ENCODE measurements around the gene TGM1. TPM values are rescaled to one million over a fixed set of nuclear protein-coding genes. Genes with fewer than 3 reads are reported as not detected.

The TGM1 gene
- total RNA-seq, 6 experiments from 2014 or later = 0.97 to 2.9 (median 1.3) TPM

DNA sequence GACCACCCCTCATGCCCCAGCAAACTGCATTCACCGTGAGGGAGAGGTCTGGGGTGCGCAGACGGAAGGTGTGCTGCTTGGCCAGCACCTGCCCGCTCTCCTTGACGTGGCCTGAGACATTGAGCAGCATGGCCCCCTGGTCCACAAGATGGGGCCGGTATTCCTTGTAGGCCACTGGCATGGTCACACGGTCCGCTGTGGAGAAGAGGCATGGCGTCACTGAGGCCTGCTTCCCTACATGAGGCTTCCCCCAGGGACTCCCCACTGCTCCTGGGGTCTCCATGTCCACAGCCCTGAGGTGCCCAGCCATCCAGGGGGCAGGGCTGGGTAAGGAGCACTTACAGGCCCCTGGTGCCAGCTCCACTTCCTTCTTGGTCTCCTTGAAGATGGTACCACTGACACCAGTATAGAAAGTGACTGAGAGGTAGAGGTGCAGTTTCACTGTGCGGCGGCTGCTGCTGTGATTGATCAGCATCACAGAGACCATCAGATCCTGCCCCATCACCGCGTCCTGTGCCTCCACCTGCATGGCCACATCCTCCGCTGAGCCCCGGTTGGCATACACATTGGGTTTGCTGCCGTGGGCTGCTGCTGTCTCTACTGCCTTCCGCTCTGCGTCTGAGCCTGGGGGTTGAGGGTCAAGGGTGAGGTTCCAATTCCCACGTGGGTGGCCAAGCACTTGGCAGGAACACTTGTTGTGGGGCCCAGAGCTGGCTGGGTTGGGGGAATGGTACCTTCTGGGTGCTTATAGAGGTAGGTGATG lies 8.2 kb downstream of the TGM1 start:
- DNase-seq = no peak
- Mint-ChIP-seq H3K36me3 (ENCODE audit: low read depth) (no peaks in the 10 kb centered on the region), H3K27me3 (ENCODE audit: insufficient read depth) (peaks cover 6% of the 10 kb centered on the region; the same call in 1 of the 2 replicates), H3K4me1 (ENCODE audit: low read depth) (peaks cover 27% of the 10 kb centered on the region), H3K9me3 (no peaks in the 10 kb centered on the region), H3K27ac (no peak overlapping the region), H3K4me3 (no peak overlapping the region)
- TF ChIP-seq, protein P1, sequence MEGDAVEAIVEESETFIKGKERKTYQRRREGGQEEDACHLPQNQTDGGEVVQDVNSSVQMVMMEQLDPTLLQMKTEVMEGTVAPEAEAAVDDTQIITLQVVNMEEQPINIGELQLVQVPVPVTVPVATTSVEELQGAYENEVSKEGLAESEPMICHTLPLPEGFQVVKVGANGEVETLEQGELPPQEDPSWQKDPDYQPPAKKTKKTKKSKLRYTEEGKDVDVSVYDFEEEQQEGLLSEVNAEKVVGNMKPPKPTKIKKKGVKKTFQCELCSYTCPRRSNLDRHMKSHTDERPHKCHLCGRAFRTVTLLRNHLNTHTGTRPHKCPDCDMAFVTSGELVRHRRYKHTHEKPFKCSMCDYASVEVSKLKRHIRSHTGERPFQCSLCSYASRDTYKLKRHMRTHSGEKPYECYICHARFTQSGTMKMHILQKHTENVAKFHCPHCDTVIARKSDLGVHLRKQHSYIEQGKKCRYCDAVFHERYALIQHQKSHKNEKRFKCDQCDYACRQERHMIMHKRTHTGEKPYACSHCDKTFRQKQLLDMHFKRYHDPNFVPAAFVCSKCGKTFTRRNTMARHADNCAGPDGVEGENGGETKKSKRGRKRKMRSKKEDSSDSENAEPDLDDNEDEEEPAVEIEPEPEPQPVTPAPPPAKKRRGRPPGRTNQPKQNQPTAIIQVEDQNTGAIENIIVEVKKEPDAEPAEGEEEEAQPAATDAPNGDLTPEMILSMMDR (IDR thresholded peaks at IDR 0.05) = no peak

DNA sequence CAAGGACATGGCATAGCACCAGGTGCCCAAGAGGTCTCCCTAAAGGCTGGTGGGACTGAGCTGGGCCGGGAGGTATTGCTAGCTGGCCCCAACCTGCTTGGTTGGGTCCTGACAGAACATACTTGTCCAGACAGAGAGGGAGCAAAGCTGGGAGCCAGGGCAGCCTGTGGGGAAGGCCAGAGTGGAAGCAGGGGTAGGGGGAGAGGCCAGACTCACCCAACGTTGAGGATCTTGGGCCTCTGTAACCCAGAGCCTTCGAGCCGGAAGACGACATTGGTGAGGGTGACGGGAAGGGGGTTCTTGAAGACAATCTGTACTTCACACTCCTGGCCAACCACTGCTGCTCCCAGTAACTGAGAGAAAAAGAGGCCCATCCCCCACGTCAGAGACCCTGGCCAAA lies 9.0 kb downstream of the TGM1 start:
- TF ChIP-seq, protein P1 (IDR thresholded peaks at IDR 0.05) = no peak
- no peak overlapping the region for H3K4me3 Mint-ChIP-seq
- no peak overlapping the region for H3K27ac Mint-ChIP-seq
- no peaks in the 10 kb centered on the region for H3K9me3 Mint-ChIP-seq
- H3K4me1 Mint-ChIP-seq (ENCODE audit: low read depth) = peaks cover 18% of the 10 kb centered on the region
- no peak for DNase-seq
- no peaks in the 10 kb centered on the region for H3K36me3 Mint-ChIP-seq (ENCODE audit: low read depth)
- peaks cover 6% of the 10 kb centered on the region; the same call in 1 of the 2 replicates for H3K27me3 Mint-ChIP-seq (ENCODE audit: insufficient read depth)

DNA sequence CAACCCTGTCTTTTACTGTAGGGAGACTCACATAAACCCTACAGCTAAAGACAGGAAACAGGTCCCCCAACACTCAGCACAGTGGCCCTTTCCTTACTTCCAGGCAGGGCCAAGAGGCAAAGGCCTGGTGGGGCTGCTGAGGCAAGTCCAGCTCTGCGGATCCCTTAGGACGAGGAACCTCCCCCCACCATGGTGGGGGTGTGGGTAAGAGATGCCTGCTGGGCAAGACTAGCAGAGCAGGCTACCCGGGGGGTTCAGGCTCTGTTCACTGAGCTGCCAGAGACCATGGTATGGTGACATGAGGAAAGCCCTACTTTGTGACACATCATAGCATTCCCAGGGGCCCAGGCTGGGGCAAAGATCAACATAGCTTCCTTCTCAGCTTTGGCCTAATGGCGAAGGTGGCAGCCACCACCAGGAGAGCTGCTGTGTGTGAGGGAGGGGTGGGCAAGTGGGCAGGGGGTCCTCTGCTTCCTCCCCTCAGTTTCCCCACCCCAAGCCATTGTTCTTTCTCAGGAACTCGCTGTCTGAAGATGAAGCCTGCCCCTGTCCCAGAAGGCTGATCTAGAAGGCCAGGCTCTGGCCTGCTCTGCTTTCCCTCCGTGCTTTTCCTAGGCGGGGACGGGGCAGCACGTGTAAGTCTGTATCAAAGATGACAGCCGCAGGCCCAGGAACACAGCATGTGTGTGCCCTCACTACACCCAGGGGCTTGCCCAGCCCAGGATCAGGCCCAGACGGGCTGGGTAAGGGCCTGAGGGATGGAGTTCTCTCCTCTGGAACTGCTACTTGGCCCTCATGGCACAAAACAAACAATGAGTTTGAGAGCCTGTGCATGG lies 10.5 kb downstream of the TGM1 start:
- TF ChIP-seq, protein P1 (IDR thresholded peaks at IDR 0.05) = no peak
- Mint-ChIP-seq H3K4me1 (ENCODE audit: low read depth) (peaks cover 13% of the 10 kb centered on the region), H3K4me3 (no peak overlapping the region), H3K27me3 (ENCODE audit: insufficient read depth) (peaks cover 6% of the 10 kb centered on the region; the same call in 1 of the 2 replicates), H3K9me3 (no peaks in the 10 kb centered on the region), H3K36me3 (ENCODE audit: low read depth) (no peaks in the 10 kb centered on the region), H3K27ac (peak overlapping the region; percentile 27; the same call in 1 of the 2 replicates)
- no peak for DNase-seq

DNA sequence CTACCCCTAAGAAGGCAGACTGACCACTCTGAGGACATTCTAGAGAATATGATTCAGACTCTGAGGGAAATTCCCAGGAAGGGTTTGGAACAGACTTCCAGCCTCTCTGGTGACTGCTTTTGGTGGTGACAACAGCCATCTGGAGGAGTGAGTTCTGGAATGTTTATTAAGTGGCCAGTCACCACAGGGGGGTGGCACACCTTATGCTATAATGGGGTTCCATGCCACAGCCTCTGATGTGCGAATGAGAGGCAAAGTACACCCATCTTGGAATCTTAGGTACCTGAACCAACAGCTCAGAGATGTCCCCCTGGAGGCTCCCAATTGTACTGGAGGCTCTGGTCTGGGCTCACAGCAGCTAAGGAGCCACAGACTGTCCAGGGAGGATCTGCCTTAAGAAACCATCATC lies 11.1 kb downstream of the TGM1 start:
- peak; percentile 38 for DNase-seq
- TF ChIP-seq, protein P1 (IDR thresholded peaks at IDR 0.05) = peak; percentile 43
- Mint-ChIP-seq H3K9me3 (no peaks in the 10 kb centered on the region), H3K36me3 (ENCODE audit: low read depth) (no peaks in the 10 kb centered on the region), H3K27me3 (ENCODE audit: insufficient read depth) (peaks cover 6% of the 10 kb centered on the region; the same call in 1 of the 2 replicates), H3K27ac (peak overlapping the region; percentile 27), H3K4me3 (no peak overlapping the region), H3K4me1 (ENCODE audit: low read depth) (peaks cover 15% of the 10 kb centered on the region)

DNA sequence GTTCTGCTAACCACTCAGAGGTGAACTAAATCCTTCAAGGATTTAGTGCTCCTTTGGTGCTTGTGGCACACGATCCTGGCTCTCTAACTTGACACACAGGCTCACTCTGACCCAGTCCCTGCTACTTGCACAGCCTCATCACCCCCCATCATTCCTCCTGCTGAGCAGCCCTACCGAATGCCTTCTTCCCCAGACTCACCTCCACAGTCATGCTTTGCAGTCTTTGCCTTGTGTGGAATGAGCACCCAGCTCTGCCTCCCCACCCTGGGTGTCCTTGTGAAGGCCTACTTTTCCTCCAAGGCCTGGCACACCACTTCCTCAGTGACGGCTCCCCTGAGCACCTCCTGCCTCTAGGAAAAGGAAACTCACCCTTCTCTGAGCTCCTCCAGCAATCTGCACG lies 12.6 kb downstream of the TGM1 start:
- DNase-seq = no peak

More for the DNA sequence above, 12.6 kb downstream of the TGM1 start:
- H3K9me3 Mint-ChIP-seq = no peaks in the 10 kb centered on the region
- H3K4me1 Mint-ChIP-seq (ENCODE audit: low read depth) = peaks cover 17% of the 10 kb centered on the region
- no peak overlapping the region for H3K4me3 Mint-ChIP-seq
- H3K27me3 Mint-ChIP-seq (ENCODE audit: insufficient read depth) = peaks cover 6% of the 10 kb centered on the region; the same call in 1 of the 2 replicates
- no peaks in the 10 kb centered on the region for H3K36me3 Mint-ChIP-seq (ENCODE audit: low read depth)
- 0 out of 2 replicates have a peak overlapping the region, but pooled peaks have one; percentile 1 for H3K27ac Mint-ChIP-seq
- TF ChIP-seq, protein P1 (IDR thresholded peaks at IDR 0.05) = no peak

Measured in HFFc6 (cell line).